Endothelial cell (in vitro differentiated cells): ENCODE measurements around the gene MAP2K5. TPM values are rescaled to one million over a fixed set of nuclear protein-coding genes. Genes with fewer than 3 reads are reported as not detected.

Source experiments
- DNase-seq: peaks from one replicate; pipeline ENCODE4 v3.0.0; 2021; ENCODE audit warnings: low spot score
- H3K27ac Mint-ChIP-seq: one replicate; pipeline ENCODE4 v1.8.0; 2021; ENCODE audit warnings: mixed read lengths, inconsistent platforms; ENCODE audit not compliant: unreplicated experiment
- H3K27me3 Mint-ChIP-seq: one replicate; pipeline ENCODE4 v1.8.0; 2021; ENCODE audit warnings: mild to moderate bottlenecking, moderate library complexity, mixed read lengths, inconsistent platforms; ENCODE audit not compliant: unreplicated experiment
- H3K36me3 Mint-ChIP-seq: one replicate; pipeline ENCODE4 v1.8.0; 2021; ENCODE audit warnings: mild to moderate bottlenecking, low read depth, mixed read lengths, inconsistent platforms; ENCODE audit not compliant: unreplicated experiment
- H3K4me1 Mint-ChIP-seq: one replicate; pipeline ENCODE4 v1.8.0; 2021; ENCODE audit warnings: mild to moderate bottlenecking, mixed read lengths, inconsistent platforms; ENCODE audit not compliant: unreplicated experiment
- H3K4me3 Mint-ChIP-seq: one replicate; pipeline ENCODE4 v1.8.0; 2021; ENCODE audit warnings: mild to moderate bottlenecking, mixed read lengths, inconsistent platforms; ENCODE audit not compliant: unreplicated experiment
- H3K9me3 Mint-ChIP-seq: one replicate; pipeline ENCODE4 v1.8.0; 2021; ENCODE audit warnings: mixed read lengths, inconsistent platforms; ENCODE audit not compliant: unreplicated experiment
- total RNA-seq: library from RNA; stranded (reverse); fragmentation: NEBNext Ultra II Directional; extraction: Animal tissue kit (Norgen Biotek cat#: 25700); gene quantifications from one replicate; pipeline ENCODE4 v1.2.1, GENCODE V29; 2021; ENCODE audit not compliant: unreplicated experiment
- TF ChIP-seq, protein P1 (sequence below): fragments of 200-600 bp; sonication (generic); IDR thresholded peaks from one replicate; pipeline ENCODE4 v1.5.0; 2021; ENCODE audit warnings: antibody characterized with exemption; ENCODE audit not compliant: unreplicated experiment

MAP2K5 gene
- total RNA-seq, 1 donor from 2014 or later: 22.2 TPM

DNA sequence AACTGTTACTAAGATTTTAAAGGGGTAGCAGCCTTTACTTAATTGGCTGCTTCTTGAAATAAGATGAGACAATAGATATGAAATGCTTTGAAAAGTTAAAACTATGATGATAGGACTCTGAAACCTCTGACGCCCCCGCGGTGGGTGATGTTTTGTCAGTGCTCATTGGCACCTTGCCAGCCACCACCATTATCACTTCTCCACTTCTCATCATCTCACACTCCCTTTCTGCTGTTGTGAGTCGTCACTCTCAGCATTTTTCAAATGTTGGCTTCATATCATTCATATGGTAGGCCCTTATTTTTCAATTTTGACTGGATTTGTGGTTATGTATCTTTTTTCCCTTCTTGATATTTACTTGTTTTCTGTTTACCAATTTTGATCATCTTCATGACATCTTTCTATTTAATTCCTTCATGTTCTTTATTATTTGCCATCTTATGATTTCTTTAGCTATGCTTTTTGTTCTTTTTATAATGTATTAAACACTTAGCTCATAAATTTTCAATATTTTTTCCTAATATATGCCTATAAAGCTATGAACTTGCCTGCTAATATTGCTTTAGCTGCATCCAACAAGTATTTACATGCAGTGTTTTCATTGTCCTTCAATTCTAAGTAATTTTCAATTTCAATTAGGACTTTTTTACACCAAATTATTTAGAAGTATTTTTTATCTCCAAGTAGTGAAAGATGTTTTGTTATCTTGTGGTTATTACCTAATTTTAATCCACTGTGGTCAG lies 252.5 kb downstream of the MAP2K5 start:
- no peak overlapping the region for H3K27ac Mint-ChIP-seq
- H3K4me1 Mint-ChIP-seq: peaks cover 17% of the 10 kb centered on the region
- peaks cover 10% of the 10 kb centered on the region for H3K36me3 Mint-ChIP-seq
- TF ChIP-seq, protein P1, sequence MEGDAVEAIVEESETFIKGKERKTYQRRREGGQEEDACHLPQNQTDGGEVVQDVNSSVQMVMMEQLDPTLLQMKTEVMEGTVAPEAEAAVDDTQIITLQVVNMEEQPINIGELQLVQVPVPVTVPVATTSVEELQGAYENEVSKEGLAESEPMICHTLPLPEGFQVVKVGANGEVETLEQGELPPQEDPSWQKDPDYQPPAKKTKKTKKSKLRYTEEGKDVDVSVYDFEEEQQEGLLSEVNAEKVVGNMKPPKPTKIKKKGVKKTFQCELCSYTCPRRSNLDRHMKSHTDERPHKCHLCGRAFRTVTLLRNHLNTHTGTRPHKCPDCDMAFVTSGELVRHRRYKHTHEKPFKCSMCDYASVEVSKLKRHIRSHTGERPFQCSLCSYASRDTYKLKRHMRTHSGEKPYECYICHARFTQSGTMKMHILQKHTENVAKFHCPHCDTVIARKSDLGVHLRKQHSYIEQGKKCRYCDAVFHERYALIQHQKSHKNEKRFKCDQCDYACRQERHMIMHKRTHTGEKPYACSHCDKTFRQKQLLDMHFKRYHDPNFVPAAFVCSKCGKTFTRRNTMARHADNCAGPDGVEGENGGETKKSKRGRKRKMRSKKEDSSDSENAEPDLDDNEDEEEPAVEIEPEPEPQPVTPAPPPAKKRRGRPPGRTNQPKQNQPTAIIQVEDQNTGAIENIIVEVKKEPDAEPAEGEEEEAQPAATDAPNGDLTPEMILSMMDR: no peak
- H3K9me3 Mint-ChIP-seq: no peaks in the 10 kb centered on the region
- H3K4me3 Mint-ChIP-seq: no peak overlapping the region
- H3K27me3 Mint-ChIP-seq: no peaks in the 10 kb centered on the region
- DNase-seq: no peak

DNA sequence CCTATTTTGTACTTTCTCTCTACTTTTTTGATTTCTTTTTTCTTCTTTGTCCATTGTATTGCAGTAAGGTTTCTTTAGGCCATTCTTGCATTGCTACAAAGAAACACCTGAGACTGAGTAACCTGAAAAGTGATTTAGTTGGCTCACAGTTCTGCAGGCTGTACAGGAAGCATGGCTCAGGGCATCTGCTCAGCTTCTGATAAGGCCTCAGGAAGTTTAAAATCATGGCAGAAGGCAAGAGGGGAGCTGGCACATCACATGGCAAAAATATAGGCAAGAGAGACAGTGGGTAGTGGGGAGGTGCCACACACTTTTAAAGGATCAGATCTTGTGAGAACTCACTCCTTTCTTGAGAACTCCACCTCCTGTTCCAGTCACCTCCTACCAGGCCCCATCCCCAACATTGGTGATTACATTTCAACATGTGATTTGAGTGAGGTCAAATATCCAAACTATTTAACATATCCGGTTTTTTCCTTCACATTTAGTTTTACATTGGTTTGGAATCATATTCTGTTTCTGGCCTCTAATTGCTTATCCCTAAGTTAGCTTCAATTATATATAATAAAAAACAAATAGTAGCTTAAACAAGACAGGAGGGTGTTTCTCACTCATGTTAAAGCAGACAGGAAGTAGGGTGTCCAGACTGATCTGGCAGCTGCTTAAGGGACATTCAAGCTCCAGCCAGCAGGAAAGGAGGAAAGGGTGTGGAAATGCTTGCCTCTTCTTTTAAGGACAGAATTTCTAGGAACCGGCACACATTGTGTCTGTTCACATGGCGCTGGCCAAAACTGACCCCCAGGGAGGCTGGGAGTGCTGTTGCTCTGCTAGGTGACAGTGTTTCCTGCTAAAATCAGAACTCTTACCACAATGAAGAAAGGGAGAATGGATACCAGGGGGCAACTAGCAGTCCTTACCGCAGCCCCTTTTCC lies 254.0 kb downstream of the MAP2K5 start:
- DNase-seq: no peak
- Mint-ChIP-seq H3K27me3 (no peaks in the 10 kb centered on the region), H3K4me1 (peaks cover 17% of the 10 kb centered on the region), H3K27ac (peak overlapping the region; percentile 65), H3K36me3 (peaks cover 10% of the 10 kb centered on the region), H3K9me3 (no peaks in the 10 kb centered on the region), H3K4me3 (no peak overlapping the region)
- TF ChIP-seq, protein P1: no peak

DNA sequence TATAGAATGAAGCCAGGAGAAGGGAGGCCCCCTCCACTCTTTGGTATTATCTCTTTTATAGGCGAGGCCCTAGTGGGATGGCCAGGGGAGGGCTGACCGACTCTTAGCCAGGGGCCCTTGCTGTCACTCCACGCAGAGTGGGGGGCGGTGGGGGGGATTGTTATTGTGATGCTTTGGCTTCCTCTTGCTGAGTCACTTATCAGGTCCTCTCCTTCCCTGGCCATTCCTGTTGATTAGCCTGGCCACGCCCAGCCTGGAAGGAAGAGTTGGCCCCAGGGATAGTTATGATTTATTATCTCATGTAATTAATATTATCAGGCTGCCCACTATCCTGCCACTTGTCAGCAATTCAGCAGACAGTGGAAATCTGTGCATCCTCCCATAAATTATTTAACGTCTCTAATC lies 257.3 kb downstream of the MAP2K5 start:
- no peak overlapping the region for H3K4me3 Mint-ChIP-seq
- H3K4me1 Mint-ChIP-seq: peaks cover 24% of the 10 kb centered on the region
- no peak overlapping the region for H3K27ac Mint-ChIP-seq
- H3K36me3 Mint-ChIP-seq: peaks cover 9% of the 10 kb centered on the region
- TF ChIP-seq, protein P1: no peak
- H3K27me3 Mint-ChIP-seq: peaks cover 2% of the 10 kb centered on the region
- no peaks in the 10 kb centered on the region for H3K9me3 Mint-ChIP-seq
- DNase-seq: no peak

GRCh38 chr15:67801142-67801541 lies 258.6 kb downstream of the MAP2K5 start:
- Mint-ChIP-seq H3K36me3 (no peaks in the 10 kb centered on the region), H3K4me3 (no peak overlapping the region), H3K27ac (no peak overlapping the region), H3K27me3 (peaks cover 2% of the 10 kb centered on the region), H3K4me1 (peaks cover 28% of the 10 kb centered on the region), H3K9me3 (no peaks in the 10 kb centered on the region)
- DNase-seq: no peak
- TF ChIP-seq, protein P1: no peak
